ENCODE results near the gene VTI1A. TPM values are rescaled to one million over a fixed set of nuclear protein-coding genes. Genes with fewer than 3 reads are reported as not detected.

Gene VTI1A
- total and polyA plus RNA-seq, 2 of the 13 experiments (the other 11 are each of a cell fraction or from before 2014, with no cell fraction given), result 11.7 to 32.7 TPM

DNA sequence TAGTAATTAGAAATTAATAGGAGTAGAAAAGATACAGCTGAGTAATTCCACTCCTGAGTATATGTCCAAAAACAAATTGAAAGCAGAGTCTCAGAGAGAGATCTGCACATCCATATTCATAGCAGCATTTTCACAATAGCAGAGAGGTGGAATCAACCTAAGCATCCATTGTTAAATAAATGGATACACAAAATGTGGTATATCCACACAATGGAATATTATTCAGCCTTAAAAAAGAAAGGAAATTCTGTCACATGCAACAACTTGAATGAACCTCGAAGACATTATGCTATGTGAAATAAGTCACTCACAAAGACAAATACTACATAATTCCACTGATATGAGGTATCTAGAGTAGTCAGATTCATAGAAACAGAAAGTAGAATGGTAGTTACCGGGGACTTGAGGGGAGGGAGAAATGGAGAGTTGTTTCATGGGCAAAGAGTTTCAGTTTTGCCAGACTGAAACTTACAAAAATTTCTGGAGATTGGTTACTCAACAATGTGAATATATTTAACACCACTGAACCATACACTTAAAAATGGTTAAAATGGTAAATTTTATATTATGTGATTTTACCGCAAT, 18.4 kb downstream of the VTI1A start:
- no peak for ATAC-seq
- WGBS (ENCODE audit: low lambda C conversion rate), result 94% methylated on average over 3 of the region's 3 CpGs
- in situ Hi-C loops (cut with HindIII; ENCODE audit: extremely low pct_ligation_motif_present, low pct_unique_long_range_greater_than_20kb) (no loop called here), intact Hi-C loops (cut with micrococcal nuclease; ENCODE audit: unreplicated experiment) (no loop called here)
- H4K20me1 ChIP-seq (ENCODE audit: insufficient read depth, low read length), result no peaks in the 10 kb centered on the region
- H3K36me3 ChIP-seq (replicated peaks in 1 of 2; ENCODE audit: control insufficient read depth in 1 of 2, insufficient read depth in 2 of 2, low read length in 2 of 2), result peaks cover 7 to 32% of the 10 kb centered on the region in 2 experiments; a peak in 4 of 5 replicates
- ChIA-PET POLR2A (no interaction called here), CTCF (ENCODE audit: low intra/inter-chr PET ratio, low total read pairs) (no interaction called here)
- H3K27ac ChIP-seq (ENCODE audit: extremely low read length, insufficient read depth, low read length), result no peak overlapping the region
- no peaks in the 10 kb centered on the region for H3K27me3 ChIP-seq (ENCODE audit: control insufficient read depth in 1 of 2, insufficient read depth in 2 of 2, low read length in 2 of 2)
- no peak for DNase-seq (ENCODE audit: low spot score)
- H3K4me3 ChIP-seq (replicated peaks in 1 of 3; ENCODE audit: insufficient read depth in 1 of 3, low read depth in 2 of 3, low read length in 3 of 3), result no peak overlapping the region
- no peak for FAIRE-seq
- no peak overlapping the region for H2AFZ ChIP-seq (ENCODE audit: low read length)
- TF ChIP-seq MATR3 (CRISPR knock-in tag; IDR thresholded peaks at IDR 0.05) (no peak), ATRX (CRISPR knock-in tag; IDR thresholded peaks at IDR 0.05; ENCODE audit: borderline replicate concordance) (no peak), ZBTB21 (CRISPR knock-in tag; IDR thresholded peaks at IDR 0.05) (no peak), CC2D1A (CRISPR knock-in tag; IDR thresholded peaks at IDR 0.05) (no peak), ZIK1 (CRISPR knock-in tag; IDR thresholded peaks at IDR 0.05; ENCODE audit: borderline replicate concordance, low read depth) (no peak)
- TF ChIP-seq, protein P1, sequence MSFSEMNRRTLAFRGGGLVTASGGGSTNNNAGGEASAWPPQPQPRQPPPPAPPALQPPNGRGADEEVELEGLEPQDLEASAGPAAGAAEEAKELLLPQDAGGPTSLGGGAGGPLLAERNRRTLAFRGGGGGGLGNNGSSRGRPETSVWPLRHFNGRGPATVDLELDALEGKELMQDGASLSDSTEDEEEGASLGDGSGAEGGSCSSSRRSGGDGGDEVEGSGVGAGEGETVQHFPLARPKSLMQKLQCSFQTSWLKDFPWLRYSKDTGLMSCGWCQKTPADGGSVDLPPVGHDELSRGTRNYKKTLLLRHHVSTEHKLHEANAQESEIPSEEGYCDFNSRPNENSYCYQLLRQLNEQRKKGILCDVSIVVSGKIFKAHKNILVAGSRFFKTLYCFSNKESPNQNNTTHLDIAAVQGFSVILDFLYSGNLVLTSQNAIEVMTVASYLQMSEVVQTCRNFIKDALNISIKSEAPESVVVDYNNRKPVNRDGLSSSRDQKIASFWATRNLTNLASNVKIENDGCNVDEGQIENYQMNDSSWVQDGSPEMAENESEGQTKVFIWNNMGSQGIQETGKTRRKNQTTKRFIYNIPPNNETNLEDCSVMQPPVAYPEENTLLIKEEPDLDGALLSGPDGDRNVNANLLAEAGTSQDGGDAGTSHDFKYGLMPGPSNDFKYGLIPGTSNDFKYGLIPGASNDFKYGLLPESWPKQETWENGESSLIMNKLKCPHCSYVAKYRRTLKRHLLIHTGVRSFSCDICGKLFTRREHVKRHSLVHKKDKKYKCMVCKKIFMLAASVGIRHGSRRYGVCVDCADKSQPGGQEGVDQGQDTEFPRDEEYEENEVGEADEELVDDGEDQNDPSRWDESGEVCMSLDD (CRISPR knock-in tag; IDR thresholded peaks at IDR 0.05; ENCODE audit: borderline replicate concordance), result no peak
- no TSS peak for BruUV-seq (replicated peaks)
- H3K9me3 ChIP-seq (ENCODE audit: low read length), result no peaks in the 10 kb centered on the region
- H3K4me1 ChIP-seq (ENCODE audit: insufficient read depth, low read length), result no peaks in the 10 kb centered on the region
- no peaks in the 10 kb centered on the region for H3K79me2 ChIP-seq (ENCODE audit: insufficient read depth, low read length)
- H3K4me2 ChIP-seq (ENCODE audit: low read depth, low read length), result no peak overlapping the region
- no peak overlapping the region for H3K9ac ChIP-seq (ENCODE audit: insufficient read depth, low read depth, low read length)

Measured in HepG2 (cell line).